ENCODE results near the gene BSPRY.

GRCh38 chr9:113317777-113318176 is 31.6 kb upstream of the BSPRY start:
- no peak for TF ChIP-seq CTCF (IDR thresholded peaks at IDR 0.05)
- TF ChIP-seq POLR2A (IDR thresholded peaks at IDR 0.05) = no peak
- TF ChIP-seq EP300 (IDR thresholded peaks at IDR 0.05) = no peak
- TF ChIP-seq POLR2AphosphoS5 (IDR thresholded peaks at IDR 0.05) = no peak
